HEK293 (cell line): Measurements from ENCODE around the gene AURKAIP1.
"Not testable (repeated sequence)": the region's sequence is repeated elsewhere in the genome, so short reads cannot be mapped to it uniquely, and the experiment has no call there.

Source experiments
- CTCF ChIA-PET: fragments of 350-600 bp; formaldehyde crosslinking; extraction: SDS; loops from one replicate; lab custom pipeline; 2021; ENCODE audit warnings: antibody characterized with exemption; lab: Yijun Ruan, JAX
- POLR2A ChIA-PET: fragments of 300-600 bp; formaldehyde crosslinking; extraction: SDS; loops from one replicate; lab custom pipeline; 2020; ENCODE audit warnings: antibody characterized with exemption, inconsistent platforms; lab: Yijun Ruan, JAX
- H3K27ac ChIP-seq: fragments of 200-500 bp; sonication (Bioruptor generic); 2 replicates; pipeline ENCODE4 v1.5.1; 2014; ENCODE audit warnings: low read depth, low read length, control low read depth, inconsistent platforms; ENCODE audit errors: extremely low read depth
- H3K36me3 ChIP-seq, 2 experiments: fragments of 200-500 bp in 1 of 2; sonication (Bioruptor generic) in 1 of 2; 1 replicate in 1 of 2; 2 replicates in 1 of 2; pipeline ENCODE4 v1.5.1; 2014 to 2017; ENCODE audit warnings: inconsistent platforms in 2 of 2, low read length in 2 of 2; ENCODE audit not compliant: control insufficient read depth in 2 of 2, insufficient read depth in 1 of 2
- H3K4me1 ChIP-seq: fragments of 200-500 bp; sonication (Bioruptor generic); 2 replicates; pipeline ENCODE4 v1.5.1; 2014; ENCODE audit warnings: mild to moderate bottlenecking, low read length, inconsistent platforms; ENCODE audit not compliant: control insufficient read depth, insufficient read depth
- H3K4me3 ChIP-seq: 2 replicates; pipeline ENCODE4 v1.5.1; 2011; ENCODE audit warnings: low read depth, mild to moderate bottlenecking, control low read depth, low read length, moderate library complexity
- H3K9me3 ChIP-seq: fragments of 200-500 bp; sonication (Bioruptor generic); 2 replicates; pipeline ENCODE4 v1.5.1; 2014; ENCODE audit warnings: low read depth, low read length, inconsistent platforms; ENCODE audit not compliant: control insufficient read depth, insufficient read depth
- INSM2 ChIP-seq: fragments of 450-650 bp; formaldehyde crosslinking; IDR thresholded peaks from 2 replicates; pipeline ENCODE4 v1.5.1; 2016; ENCODE audit warnings: missing biosample characterization, missing genetic modification characterization
- SCRT1 ChIP-seq: fragments of 450-650 bp; formaldehyde crosslinking; IDR thresholded peaks from 2 replicates; pipeline ENCODE4 v1.5.1; 2016; ENCODE audit warnings: missing biosample characterization, missing genetic modification characterization, borderline replicate concordance
- ZBTB6 ChIP-seq: fragments of 450-650 bp; formaldehyde crosslinking; IDR thresholded peaks from 2 replicates; pipeline ENCODE4 v1.5.1; 2017; ENCODE audit warnings: missing biosample characterization, missing genetic modification characterization
- ZIC2 ChIP-seq: fragments of 450-650 bp; formaldehyde crosslinking; IDR thresholded peaks from 2 replicates; pipeline ENCODE4 v1.5.1; 2016; ENCODE audit warnings: missing biosample characterization, missing genetic modification characterization
- ZNF223 ChIP-seq: fragments of 450-650 bp; formaldehyde crosslinking; IDR thresholded peaks from 2 replicates; pipeline ENCODE4 v1.5.1; 2016; ENCODE audit warnings: missing biosample characterization, missing genetic modification characterization
- ZNF23 ChIP-seq: fragments of 450-650 bp; formaldehyde crosslinking; IDR thresholded peaks from 2 replicates; pipeline ENCODE4 v1.5.1; 2016; ENCODE audit warnings: missing biosample characterization, missing genetic modification characterization, borderline replicate concordance
- ZNF514 ChIP-seq: fragments of 450-650 bp; formaldehyde crosslinking; IDR thresholded peaks from 2 replicates; pipeline ENCODE4 v1.5.1; 2016; ENCODE audit warnings: missing biosample characterization, missing genetic modification characterization
- ZNF571 ChIP-seq: fragments of 450-650 bp; formaldehyde crosslinking; IDR thresholded peaks from 2 replicates; pipeline ENCODE4 v1.5.0; 2017; ENCODE audit warnings: missing biosample characterization, missing genetic modification characterization
- ZNF600 ChIP-seq: fragments of 450-650 bp; formaldehyde crosslinking; IDR thresholded peaks from 2 replicates; pipeline ENCODE4 v1.5.1; 2016; ENCODE audit warnings: missing biosample characterization, missing genetic modification characterization
- ZNF670 ChIP-seq: fragments of 450-650 bp; formaldehyde crosslinking; IDR thresholded peaks from 2 replicates; pipeline ENCODE4 v1.5.1; 2016; ENCODE audit warnings: missing biosample characterization, missing genetic modification characterization, low read depth
- ZNF677 ChIP-seq: fragments of 450-650 bp; IDR thresholded peaks from 2 replicates; pipeline ENCODE4 v1.5.0; 2018; ENCODE audit warnings: missing biosample characterization, mild to moderate bottlenecking, missing genetic modification characterization, moderate library complexity
- ZNF701 ChIP-seq: fragments of 450-650 bp; formaldehyde crosslinking; IDR thresholded peaks from 2 replicates; pipeline ENCODE4 v1.5.1; 2016; ENCODE audit warnings: missing biosample characterization, missing genetic modification characterization
- ZNF792 ChIP-seq: fragments of 450-650 bp; formaldehyde crosslinking; IDR thresholded peaks from 2 replicates; pipeline ENCODE4 v1.5.1; 2016; ENCODE audit warnings: missing biosample characterization, missing genetic modification characterization
- TF ChIP-seq, protein P1 (sequence below): fragments of 450-650 bp; formaldehyde crosslinking; IDR thresholded peaks from 2 replicates; pipeline ENCODE4 v1.5.1; 2016; ENCODE audit warnings: missing biosample characterization, missing genetic modification characterization, borderline replicate concordance

The AURKAIP1 gene

GRCh38 chr1:1417825-1418463, 42.9 kb upstream of the AURKAIP1 start:
- CTCF ChIA-PET, H3K4me3 ChIP-seq, H3K4me1 ChIP-seq, H3K9me3 ChIP-seq, H3K36me3 ChIP-seq, H3K27ac ChIP-seq, POLR2A ChIA-PET: not testable (repeated sequence)
- TF ChIP-seq ZNF677 (tag by site-specific recombination), result peak; percentile 72
- TF ChIP-seq ZNF600 (tag by site-specific recombination), result peak; percentile 49; the same call in 1 of the 2 replicates

DNA sequence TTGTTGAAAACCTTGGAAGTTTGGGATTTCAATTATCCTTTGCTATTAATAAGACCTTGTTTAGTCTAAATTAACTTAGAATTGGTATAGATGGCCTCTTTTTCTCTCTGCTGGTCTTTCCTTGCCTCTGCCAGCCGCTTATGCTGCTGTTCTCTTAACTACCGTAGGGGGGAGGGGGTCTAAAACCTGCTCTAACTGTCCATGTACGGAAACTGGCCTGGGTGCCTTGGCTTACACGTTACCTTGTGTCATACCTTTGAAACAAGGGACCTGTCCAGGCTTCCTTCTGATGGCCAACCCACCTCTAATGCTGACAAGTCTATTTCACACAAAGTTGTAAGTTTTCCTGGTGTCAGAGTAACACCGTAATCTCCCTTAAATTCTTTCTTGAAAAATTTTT, 42.4 kb upstream of the AURKAIP1 start:
- H3K4me1 ChIP-seq, H3K4me3 ChIP-seq, CTCF ChIA-PET, H3K9me3 ChIP-seq, H3K36me3 ChIP-seq, H3K27ac ChIP-seq, POLR2A ChIA-PET: not testable (repeated sequence)

DNA sequence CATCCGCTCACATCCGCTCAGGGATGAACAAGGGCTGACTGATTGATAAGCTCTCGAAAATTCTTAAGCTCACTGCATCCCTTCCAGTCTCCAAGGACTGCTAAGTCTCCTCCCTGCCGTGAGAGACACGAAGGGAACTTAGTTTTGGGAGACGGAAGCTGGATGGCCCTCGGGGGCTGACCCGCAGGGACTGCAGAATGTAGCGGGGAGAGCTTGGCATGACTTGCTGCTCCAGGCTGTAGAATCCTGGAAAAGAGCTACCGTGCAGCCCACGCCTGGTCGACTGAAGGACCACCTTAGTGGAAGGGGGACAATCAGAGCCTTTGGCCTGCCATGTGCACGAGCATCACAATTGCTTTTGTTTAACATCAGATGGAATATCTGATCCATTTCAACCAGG, 40.7 kb upstream of the AURKAIP1 start:
- no peak overlapping the region for H3K27ac ChIP-seq
- H3K36me3 ChIP-seq, result no peaks in the 10 kb centered on the region
- CTCF ChIA-PET, result interaction anchor here (1.2 to 1.3 kb wide), 2 partner anchors 14 to 68 kb away, joined by 3 read pairs; no protein-coding TSS in a partner anchor
- POLR2A ChIA-PET, result interaction anchor here (0.7 kb wide), 1 partner anchor 43 kb away, joined by 3 read pairs; no protein-coding TSS in a partner anchor
- H3K4me1 ChIP-seq, result no peaks in the 10 kb centered on the region
- TF ChIP-seq ZNF670 (tag by site-specific recombination), result no peak
- no peak for TF ChIP-seq INSM2 (tag by site-specific recombination)
- no peak for TF ChIP-seq ZIC2 (tag by site-specific recombination)
- H3K4me3 ChIP-seq, result no peak overlapping the region
- H3K9me3 ChIP-seq, result no peaks in the 10 kb centered on the region

- 0 out of 2 replicates have a peak, but pooled peaks have one; percentile 51 for TF ChIP-seq ZNF701 (tag by site-specific recombination)
- H3K9me3 ChIP-seq, H3K4me3 ChIP-seq, H3K4me1 ChIP-seq, CTCF ChIA-PET, H3K27ac ChIP-seq: not testable (repeated sequence)
- H3K36me3 ChIP-seq, result peaks cover 0 to 15% of the 10 kb centered on the region in 2 experiments; a peak in 2 of 3 replicates
- POLR2A ChIA-PET, result interaction anchor here (1.0 kb wide), 1 partner anchor 14 kb away, joined by 3 read pairs; the partner anchor contains the start of gene CCNL2
These were observed 37.4 kb upstream of the AURKAIP1 start for GRCh38 chr1:1412311-1412902.

DNA sequence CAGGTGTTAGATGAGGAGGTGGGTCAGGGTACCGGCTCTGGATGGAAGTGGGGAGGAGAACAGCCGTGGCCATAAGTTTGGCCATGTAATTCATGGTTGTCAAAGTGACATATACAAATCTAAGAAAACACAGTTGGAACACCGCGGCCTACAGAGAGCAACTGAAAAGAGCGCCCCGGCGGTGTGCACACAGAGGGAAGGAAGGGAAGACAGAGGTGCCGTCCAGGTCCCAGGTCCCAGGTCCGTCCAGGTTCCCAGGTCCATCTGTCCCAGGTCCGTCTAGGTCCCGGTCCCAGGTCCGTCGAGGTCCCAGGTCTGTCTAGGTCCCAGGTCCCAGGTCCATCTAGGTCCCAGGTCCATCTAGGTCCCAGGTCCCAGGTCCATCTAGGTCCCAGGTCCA, 36.6 kb upstream of the AURKAIP1 start:
- H3K9me3 ChIP-seq, result no peaks in the 10 kb centered on the region
- POLR2A ChIA-PET, result interaction anchor here (1.2 kb wide), 1 partner anchor 12 kb away, joined by 4 read pairs; the partner anchor contains the start of gene CCNL2
- no peaks in the 10 kb centered on the region for H3K4me1 ChIP-seq
- H3K27ac ChIP-seq, result no peak overlapping the region
- H3K4me3 ChIP-seq, result no peak overlapping the region
- CTCF ChIA-PET, result no interaction called here
- H3K36me3 ChIP-seq, result peaks cover 0 to 15% of the 10 kb centered on the region in 2 experiments; a peak in 2 of 3 replicates
- no peak for TF ChIP-seq ZNF514
- TF ChIP-seq, protein P1, sequence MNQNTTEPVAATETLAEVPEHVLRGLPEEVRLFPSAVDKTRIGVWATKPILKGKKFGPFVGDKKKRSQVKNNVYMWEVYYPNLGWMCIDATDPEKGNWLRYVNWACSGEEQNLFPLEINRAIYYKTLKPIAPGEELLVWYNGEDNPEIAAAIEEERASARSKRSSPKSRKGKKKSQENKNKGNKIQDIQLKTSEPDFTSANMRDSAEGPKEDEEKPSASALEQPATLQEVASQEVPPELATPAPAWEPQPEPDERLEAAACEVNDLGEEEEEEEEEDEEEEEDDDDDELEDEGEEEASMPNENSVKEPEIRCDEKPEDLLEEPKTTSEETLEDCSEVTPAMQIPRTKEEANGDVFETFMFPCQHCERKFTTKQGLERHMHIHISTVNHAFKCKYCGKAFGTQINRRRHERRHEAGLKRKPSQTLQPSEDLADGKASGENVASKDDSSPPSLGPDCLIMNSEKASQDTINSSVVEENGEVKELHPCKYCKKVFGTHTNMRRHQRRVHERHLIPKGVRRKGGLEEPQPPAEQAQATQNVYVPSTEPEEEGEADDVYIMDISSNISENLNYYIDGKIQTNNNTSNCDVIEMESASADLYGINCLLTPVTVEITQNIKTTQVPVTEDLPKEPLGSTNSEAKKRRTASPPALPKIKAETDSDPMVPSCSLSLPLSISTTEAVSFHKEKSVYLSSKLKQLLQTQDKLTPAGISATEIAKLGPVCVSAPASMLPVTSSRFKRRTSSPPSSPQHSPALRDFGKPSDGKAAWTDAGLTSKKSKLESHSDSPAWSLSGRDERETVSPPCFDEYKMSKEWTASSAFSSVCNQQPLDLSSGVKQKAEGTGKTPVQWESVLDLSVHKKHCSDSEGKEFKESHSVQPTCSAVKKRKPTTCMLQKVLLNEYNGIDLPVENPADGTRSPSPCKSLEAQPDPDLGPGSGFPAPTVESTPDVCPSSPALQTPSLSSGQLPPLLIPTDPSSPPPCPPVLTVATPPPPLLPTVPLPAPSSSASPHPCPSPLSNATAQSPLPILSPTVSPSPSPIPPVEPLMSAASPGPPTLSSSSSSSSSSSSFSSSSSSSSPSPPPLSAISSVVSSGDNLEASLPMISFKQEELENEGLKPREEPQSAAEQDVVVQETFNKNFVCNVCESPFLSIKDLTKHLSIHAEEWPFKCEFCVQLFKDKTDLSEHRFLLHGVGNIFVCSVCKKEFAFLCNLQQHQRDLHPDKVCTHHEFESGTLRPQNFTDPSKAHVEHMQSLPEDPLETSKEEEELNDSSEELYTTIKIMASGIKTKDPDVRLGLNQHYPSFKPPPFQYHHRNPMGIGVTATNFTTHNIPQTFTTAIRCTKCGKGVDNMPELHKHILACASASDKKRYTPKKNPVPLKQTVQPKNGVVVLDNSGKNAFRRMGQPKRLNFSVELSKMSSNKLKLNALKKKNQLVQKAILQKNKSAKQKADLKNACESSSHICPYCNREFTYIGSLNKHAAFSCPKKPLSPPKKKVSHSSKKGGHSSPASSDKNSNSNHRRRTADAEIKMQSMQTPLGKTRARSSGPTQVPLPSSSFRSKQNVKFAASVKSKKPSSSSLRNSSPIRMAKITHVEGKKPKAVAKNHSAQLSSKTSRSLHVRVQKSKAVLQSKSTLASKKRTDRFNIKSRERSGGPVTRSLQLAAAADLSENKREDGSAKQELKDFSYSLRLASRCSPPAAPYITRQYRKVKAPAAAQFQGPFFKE, result no peak
- no peak for TF ChIP-seq ZNF223
- TF ChIP-seq ZNF792 (tag by site-specific recombination), result no peak
- no peak for TF ChIP-seq ZBTB6 (tag by site-specific recombination)
- no peak for TF ChIP-seq ZNF571 (tag by site-specific recombination)
- TF ChIP-seq ZNF23 (tag by site-specific recombination), result no peak
- TF ChIP-seq SCRT1 (tag by site-specific recombination), result no peak
